Common myeloid progenitor, CD34-positive (primary cell): ENCODE measurements around the gene LSM6.
A peak's percentile ranks its signal among the peaks of the same experiment; 100 is the strongest.

Experiments
- CTCF ChIA-PET: fragments of 350-600 bp; sonication (Branson Sonifier 250); formaldehyde crosslinking; loops from one replicate; lab custom pipeline; 2021; ENCODE audit warnings: antibody characterized with exemption; lab: Charles Lee
- POLR2A ChIA-PET: fragments of 350-600 bp; sonication (Branson Sonifier 250); formaldehyde crosslinking; loops from one replicate; lab custom pipeline; 2021; ENCODE audit warnings: antibody characterized with exemption; lab: Charles Lee
- DNase-seq, 3 donors: peaks; one replicate each; pipeline versions ENCODE4 v3.0.0 to v3.0.0-alpha.2; 2013
- H3K27ac ChIP-seq, 2 experiments: 1 replicate in 1 of 2; 2 replicates in 1 of 2; pipeline ENCODE4 v1.7.0; 2013; ENCODE audit warnings: inconsistent platforms in 2 of 2, low read length in 2 of 2, mild to moderate bottlenecking in 2 of 2, low read depth in 1 of 2, moderate library complexity in 1 of 2; ENCODE audit not compliant: severe bottlenecking in 2 of 2, insufficient read depth in 1 of 2, poor library complexity in 1 of 2
- H3K27me3 ChIP-seq, 5 experiments: replicated peaks in 2 of 5; 1 replicate in 3 of 5; 2 replicates in 2 of 5; pipeline versions ENCODE4 v1.6.1 to v1.7.0; 2013; ENCODE audit warnings: low read length in 4 of 5, mild to moderate bottlenecking in 2 of 5, moderate library complexity in 2 of 5, inconsistent platforms in 1 of 5; ENCODE audit not compliant: insufficient read depth in 5 of 5, control insufficient read depth in 4 of 5
- H3K36me3 ChIP-seq, 4 experiments: 1 replicate in 2 of 4; 2 replicates in 2 of 4; pipeline versions ENCODE4 v1.6.1 to v1.7.0; 2013; ENCODE audit warnings: low read length in 3 of 4, control low read depth in 1 of 4, mild to moderate bottlenecking in 1 of 4; ENCODE audit not compliant: control insufficient read depth in 4 of 4, insufficient read depth in 4 of 4
- H3K4me1 ChIP-seq, 4 experiments: 1 replicate in 3 of 4; 2 replicates in 1 of 4; pipeline versions ENCODE4 v1.6.1 to v1.7.1; 2013; ENCODE audit warnings: low read length in 3 of 4, mild to moderate bottlenecking in 3 of 4, control low read depth in 1 of 4, inconsistent platforms in 1 of 4, moderate library complexity in 1 of 4; ENCODE audit not compliant: control insufficient read depth in 4 of 4, insufficient read depth in 4 of 4; ENCODE audit errors: control extremely low read depth in 1 of 4
- H3K4me3 ChIP-seq, 7 experiments: 1 replicate in 4 of 7; 2 replicates in 3 of 7; pipeline versions ENCODE4 v1.5.1 to v1.7.0; 2013; ENCODE audit warnings: mild to moderate bottlenecking in 7 of 7, low read length in 6 of 7, moderate library complexity in 6 of 7, inconsistent platforms in 2 of 7, low read depth in 2 of 7, control low read depth in 1 of 7; ENCODE audit not compliant: insufficient read depth in 4 of 7, control insufficient read depth in 1 of 7; ENCODE audit errors: extremely low read depth in 1 of 7
- H3K9me3 ChIP-seq, 5 experiments: 1 replicate in 4 of 5; 2 replicates in 1 of 5; pipeline versions ENCODE4 v1.6.1 to v1.7.1; 2013; ENCODE audit warnings: low read length in 4 of 5, mild to moderate bottlenecking in 2 of 5, inconsistent platforms in 1 of 5, low read depth in 1 of 5, moderate library complexity in 1 of 5; ENCODE audit not compliant: control insufficient read depth in 4 of 5, insufficient read depth in 2 of 5; ENCODE audit errors: control extremely low read depth in 1 of 5
- WGBS: methylation state at CpG from one replicate; pipeline ENCODE4 v1.1.5; 2013; ENCODE audit not compliant: insufficient coverage; 5-methylcytosine and 5-hydroxymethylcytosine counted together

LSM6 gene

GRCh38 chr4:146229406-146229805 is 53.9 kb downstream of the LSM6 start:
- Histone ChIP-seq H3K4me3 (no peak overlapping the region), H3K9me3 (peaks cover 0 to 3% (median 0%) of the 10 kb centered on the region in 5 experiments), H3K36me3 (no peaks in the 10 kb centered on the region), H3K4me1 (no peaks in the 10 kb centered on the region), H3K27ac (no peak overlapping the region), H3K27me3 (peaks cover 0 to 5% (median 0%) of the 10 kb centered on the region in 5 experiments)
- ChIA-PET CTCF (no interaction called here), POLR2A (no interaction called here)
- DNase-seq = no peak

- Histone ChIP-seq H3K36me3 (no peaks in the 10 kb centered on the region), H3K4me3 (no peak overlapping the region), H3K9me3 (peaks cover 0 to 3% (median 0%) of the 10 kb centered on the region in 5 experiments), H3K27me3 (peaks cover 0 to 5% (median 0%) of the 10 kb centered on the region in 5 experiments), H3K4me1 (no peaks in the 10 kb centered on the region), H3K27ac (no peak overlapping the region)
- WGBS = no CpG with 5 or more reads among the region's 1 CpG
- CTCF ChIA-PET = no interaction called here
- POLR2A ChIA-PET = no interaction called here
- DNase-seq = peak in 2 of 3 donors; percentile 9 to 11
Measured at GRCh38 chr4:146232131-146232722, 56.7 kb downstream of the LSM6 start.

- H3K36me3 ChIP-seq = no peaks in the 10 kb centered on the region
- ChIA-PET CTCF (no interaction called here), POLR2A (no interaction called here)
- peaks cover 0 to 3% (median 0%) of the 10 kb centered on the region in 5 experiments for H3K9me3 ChIP-seq
- peaks cover 0 to 1% (median 0%) of the 10 kb centered on the region in 5 experiments for H3K27me3 ChIP-seq
- no peaks in the 10 kb centered on the region for H3K4me1 ChIP-seq
- H3K4me3 ChIP-seq = no peak overlapping the region
- WGBS = 89% methylated on average over 8 of the region's 8 CpGs
- no peak for DNase-seq
- H3K27ac ChIP-seq = no peak overlapping the region
Measured at GRCh38 chr4:146235654-146236177, 60.2 kb downstream of the LSM6 start.

- Histone ChIP-seq H3K27me3 (peaks cover 0 to 1% (median 0%) of the 10 kb centered on the region in 5 experiments), H3K4me3 (no peak overlapping the region), H3K27ac (no peak overlapping the region), H3K36me3 (no peaks in the 10 kb centered on the region), H3K9me3 (peaks cover 0 to 3% (median 0%) of the 10 kb centered on the region in 5 experiments), H3K4me1 (no peaks in the 10 kb centered on the region)
- CTCF ChIA-PET = no interaction called here
- no peak for DNase-seq
- 100% methylated on average over 2 of the region's 5 CpGs for WGBS
- POLR2A ChIA-PET = no interaction called here
Measured at GRCh38 chr4:146236216-146236615, 60.7 kb downstream of the LSM6 start.

- Histone ChIP-seq H3K36me3 (no peaks in the 10 kb centered on the region), H3K27ac (no peak overlapping the region), H3K27me3 (peaks cover 0 to 1% (median 0%) of the 10 kb centered on the region in 5 experiments), H3K4me1 (peaks cover 0 to 3% (median 1%) of the 10 kb centered on the region in 4 experiments), H3K4me3 (no peak overlapping the region), H3K9me3 (peaks cover 0 to 3% (median 0%) of the 10 kb centered on the region in 5 experiments)
- WGBS = 90% methylated on average over 3 of the region's 6 CpGs
- DNase-seq = no peak
- POLR2A ChIA-PET = no interaction called here
- CTCF ChIA-PET = no interaction called here
Measured at GRCh38 chr4:146237092-146237491, 61.6 kb downstream of the LSM6 start.

GRCh38 chr4:146238107-146238506 is 62.6 kb downstream of the LSM6 start:
- 95% methylated on average over 2 of the region's 3 CpGs for WGBS
- CTCF ChIA-PET = no interaction called here
- DNase-seq = no peak

More at GRCh38 chr4:146238107-146238506, 62.6 kb downstream of the LSM6 start:
- Histone ChIP-seq H3K4me3 (no peak overlapping the region), H3K36me3 (no peaks in the 10 kb centered on the region), H3K4me1 (peaks cover 0 to 3% (median 2%) of the 10 kb centered on the region in 4 experiments), H3K27me3 (peaks cover 0 to 1% (median 0%) of the 10 kb centered on the region in 5 experiments), H3K27ac (no peak overlapping the region), H3K9me3 (no peaks in the 10 kb centered on the region)
- POLR2A ChIA-PET = no interaction called here
